ENCODE measurements around the gene FUT8. TPM values are rescaled to one million over a fixed set of nuclear protein-coding genes. Genes with fewer than 3 reads are reported as not detected.
"Not testable (repeated sequence)": the region's sequence is repeated elsewhere in the genome, so short reads cannot be mapped to it uniquely, and the experiment has no call there.

Gene FUT8
- polyA plus RNA-seq, 5 donors = 24.8 to 36.6 (median 31.0) TPM

DNA sequence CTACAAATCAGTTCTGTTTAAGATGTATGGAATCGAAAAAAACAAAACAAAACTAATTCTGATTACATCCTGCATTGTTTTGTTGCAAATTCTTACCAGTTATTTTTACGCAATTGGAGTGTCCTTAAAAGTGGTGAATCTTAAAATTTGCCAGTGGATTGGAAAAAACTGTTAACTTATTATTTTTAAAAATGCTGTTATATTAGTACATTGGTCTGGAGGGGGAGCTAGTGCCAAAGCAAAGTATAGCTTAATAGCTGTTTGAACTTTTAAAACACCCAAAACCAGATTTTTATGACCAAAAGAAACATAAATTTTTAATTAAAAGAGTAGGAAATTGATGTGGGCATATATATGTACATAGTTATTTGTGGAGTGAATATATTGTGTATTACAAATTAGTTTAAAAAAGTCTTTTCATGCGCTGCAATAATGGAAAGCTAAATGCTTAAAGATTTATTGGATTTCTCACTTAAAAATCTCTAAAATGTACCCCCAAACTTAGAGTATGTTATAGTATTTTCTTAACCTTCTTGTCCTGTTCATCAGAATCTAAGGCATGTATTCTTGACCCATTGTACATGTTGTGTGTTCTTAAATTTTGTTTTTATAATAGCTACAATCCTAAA is 2.5 kb downstream of the FUT8 start:
- DNase-seq = no peak

DNA sequence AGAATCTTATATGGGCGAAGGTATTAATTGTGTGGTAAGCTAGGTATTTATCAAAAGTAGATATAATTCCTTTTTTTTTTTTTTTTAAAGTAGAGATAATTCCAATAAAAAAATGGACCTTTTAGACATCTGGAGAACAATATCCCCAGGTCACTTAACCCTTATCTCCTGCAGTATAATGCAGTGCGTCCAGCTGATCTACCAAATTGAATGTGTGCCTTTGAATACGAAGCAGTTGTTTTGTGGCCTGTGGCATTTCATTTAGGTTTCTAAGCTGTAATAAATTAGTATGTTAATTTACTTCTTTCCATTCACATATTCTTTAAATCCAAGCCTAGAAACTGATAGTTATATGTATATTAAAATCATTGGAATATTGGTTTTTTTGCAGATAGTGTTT is 3.1 kb downstream of the FUT8 start:
- no peak for DNase-seq

DNA sequence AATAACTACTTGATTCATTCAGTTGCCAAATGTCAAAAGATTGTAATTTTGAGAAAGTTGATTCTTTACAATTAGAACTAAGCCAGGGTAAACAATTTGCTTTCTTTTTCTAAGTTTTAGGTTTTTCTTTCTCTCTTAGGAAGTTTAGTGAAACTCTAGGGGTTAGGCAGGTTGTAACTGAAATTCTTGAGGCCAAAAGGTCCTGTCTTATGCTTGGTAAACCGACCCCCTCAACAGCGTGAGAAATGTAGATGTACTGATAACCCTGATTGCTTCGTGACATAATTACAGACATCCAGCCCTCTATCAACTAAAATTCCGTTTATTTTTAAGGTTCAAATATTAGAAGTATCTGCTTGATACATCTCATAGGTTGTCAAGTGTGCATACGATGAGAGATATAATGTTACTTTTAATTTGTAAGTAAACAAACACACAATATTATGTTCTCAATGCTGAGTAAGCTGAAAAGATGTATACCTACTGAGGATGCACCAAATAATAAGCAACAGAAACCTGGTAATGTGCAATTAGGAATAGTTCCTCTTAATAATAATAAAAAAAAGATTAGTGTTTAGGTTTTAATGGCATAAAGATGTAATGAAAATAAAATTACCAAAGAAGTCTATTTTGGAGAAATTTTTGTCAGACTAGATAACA is 7.2 kb downstream of the FUT8 start:
- no peak for DNase-seq

DNA sequence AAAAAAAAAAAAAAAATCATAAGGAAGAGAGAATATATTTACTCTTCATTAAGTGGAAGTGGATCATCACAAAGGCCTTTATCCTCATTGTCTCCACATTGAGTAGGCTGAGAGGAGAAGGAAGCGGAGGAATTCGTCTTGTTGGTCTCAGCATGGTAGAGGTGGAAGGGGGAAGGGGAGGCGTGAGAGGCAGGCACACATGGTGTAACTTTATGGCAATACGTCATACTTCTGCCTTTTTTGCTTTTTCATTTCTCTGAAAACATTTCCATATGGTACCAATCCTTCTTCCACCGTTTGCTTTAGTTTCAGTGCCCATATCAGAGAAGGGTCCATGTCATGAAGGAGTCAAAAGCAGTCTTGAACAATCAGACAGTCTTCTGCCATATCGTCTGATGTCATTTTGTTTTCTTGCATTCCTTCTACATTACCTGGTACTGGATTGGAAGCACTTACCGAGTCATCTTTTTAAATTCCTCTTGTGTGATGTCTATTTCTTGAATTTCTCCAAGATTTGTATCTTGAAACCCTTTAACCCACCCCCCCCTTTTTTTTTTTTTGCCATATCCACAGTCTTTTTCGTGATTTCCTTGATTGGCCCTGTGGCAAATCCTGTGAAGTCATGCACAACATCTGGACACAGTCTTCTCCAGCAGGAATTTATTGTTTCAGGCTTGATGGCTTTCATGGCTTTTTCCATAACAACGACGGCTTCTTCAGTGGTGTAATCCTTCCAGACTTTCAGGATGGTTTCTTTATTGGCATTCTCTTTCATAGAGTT is 8.9 kb downstream of the FUT8 start:
- DNase-seq = no peak

DNA sequence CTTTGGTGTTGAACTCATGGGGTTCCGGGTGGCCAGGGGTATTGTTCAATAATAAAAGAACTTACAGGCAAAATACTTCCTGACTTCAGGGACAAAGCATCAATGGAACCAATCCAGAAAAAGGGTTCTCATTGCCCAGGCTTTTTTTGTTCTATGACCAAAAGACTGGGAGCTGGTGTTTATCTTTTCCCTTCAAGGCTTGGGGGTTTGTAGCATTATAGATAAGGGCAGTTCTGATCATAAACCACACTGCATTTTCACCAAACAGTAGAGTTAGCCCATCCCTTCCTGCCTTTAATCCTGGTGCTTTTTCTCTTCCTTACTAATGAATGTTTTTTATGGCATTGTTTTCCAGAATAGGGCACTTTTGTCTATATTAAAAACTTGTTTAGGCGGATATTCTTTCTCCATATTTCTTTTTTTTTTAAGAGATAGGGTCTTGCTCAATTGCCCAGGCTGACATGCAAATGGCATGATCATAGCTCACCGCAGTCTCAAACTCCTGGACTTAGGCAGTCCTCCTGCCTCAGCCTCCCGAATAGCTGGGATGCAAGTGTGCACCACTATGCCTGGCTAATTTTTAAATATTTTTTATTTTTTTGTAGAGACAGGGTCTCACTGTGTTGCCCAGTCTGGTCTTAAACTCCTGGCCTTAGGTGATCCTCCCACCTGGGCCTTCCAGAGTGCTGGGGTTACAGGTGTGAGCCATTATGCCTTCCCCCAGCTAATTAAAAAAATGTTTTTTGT is 9.7 kb downstream of the FUT8 start:
- DNase-seq = no peak

DNA sequence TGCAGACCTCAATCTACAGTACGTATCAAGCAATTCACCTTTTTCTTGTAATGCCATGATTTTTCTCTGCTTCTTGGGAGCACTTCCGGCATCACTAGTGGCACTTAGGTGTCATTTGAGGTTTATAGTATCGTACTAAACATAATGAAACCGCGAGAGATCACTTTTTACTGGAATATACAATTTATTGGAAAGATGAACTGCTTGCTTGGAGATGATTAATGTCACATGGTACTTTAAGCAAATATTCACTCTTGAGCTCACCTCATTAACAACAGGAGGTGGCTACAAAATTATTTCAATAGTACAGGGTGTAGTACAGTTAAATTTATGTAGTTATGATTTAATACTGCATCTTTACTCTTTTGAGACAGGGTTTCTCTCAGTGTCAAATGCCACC is 11.5 kb downstream of the FUT8 start:
- DNase-seq = no peak

DNA sequence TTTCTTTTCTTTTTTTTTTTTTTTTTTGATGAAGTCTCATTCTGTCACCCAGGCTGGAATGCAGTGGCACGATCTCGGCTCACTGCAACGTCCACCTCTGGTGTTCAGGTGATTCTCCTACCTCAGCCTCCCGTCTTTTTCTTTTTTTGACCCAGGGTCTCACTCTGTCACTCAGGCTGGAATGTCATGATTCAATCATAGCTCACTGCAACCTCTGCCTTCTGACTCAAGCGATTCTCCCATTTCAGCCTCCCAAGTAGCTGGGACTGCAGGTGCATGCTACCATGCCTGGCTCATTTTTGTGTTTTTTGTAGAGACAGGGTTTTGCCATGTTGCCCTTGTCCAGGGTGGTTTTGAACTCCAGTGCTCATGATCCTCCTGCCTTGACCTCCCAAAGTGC is 12.0 kb downstream of the FUT8 start:
- no peak for DNase-seq

DNA sequence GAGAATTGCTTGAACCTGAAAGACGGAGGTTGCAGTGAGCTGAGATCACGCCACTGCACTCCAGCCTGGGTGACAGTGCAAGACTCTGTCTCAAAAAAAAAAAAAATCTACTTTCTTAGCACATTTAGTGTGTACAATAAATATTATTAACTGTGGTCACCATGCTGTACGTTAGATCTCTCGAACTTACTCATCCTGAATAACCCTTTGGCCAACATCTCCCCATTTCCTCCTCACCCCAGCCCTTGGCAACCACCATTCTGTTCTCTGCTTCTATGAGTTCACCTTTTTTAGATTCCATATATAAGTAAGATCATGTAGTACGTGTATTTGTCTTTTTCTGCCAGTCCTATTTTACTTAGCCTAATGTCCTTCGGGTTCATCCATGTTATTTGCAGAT is 13.4 kb downstream of the FUT8 start:
- no peak for DNase-seq

DNA sequence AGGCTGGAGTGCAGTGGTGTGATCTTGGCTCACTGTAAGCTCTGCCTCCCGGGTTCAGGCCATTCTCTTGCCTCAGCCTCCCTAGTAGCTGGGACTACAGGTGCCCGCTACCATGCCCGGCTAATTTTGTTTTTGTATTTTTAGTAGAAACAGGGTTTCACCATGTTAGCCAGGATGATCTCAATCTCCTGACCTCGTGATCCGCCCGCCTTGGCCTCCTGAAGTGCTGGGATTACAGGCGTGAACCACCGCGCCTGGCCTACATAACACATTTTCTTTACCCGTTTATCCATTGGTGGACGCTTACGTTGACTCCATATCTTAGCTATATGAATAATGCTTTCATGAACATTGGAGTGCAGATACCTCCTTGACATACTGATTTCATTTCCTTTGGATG is 14.4 kb downstream of the FUT8 start:
- not testable (repeated sequence) for DNase-seq

DNA sequence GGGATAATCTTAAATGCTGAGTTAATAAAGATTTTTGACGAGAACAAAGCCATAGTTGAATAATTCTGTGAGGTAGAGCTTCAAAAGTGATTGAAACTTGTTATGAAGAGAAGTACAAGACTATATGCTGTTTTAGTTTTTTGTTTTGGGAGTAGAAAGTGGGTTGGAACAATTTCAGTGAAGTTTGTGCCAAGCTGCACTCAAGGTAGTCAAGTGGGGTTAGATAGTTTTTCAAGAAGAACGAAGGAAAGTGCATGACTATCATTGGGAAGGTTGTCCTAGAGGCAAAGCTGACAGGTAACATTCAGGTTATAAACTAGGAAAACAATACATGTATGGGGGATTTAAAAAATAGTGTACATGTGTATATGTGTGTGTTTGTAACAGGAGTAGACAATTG is 16.2 kb downstream of the FUT8 start:
- DNase-seq = no peak

DNA sequence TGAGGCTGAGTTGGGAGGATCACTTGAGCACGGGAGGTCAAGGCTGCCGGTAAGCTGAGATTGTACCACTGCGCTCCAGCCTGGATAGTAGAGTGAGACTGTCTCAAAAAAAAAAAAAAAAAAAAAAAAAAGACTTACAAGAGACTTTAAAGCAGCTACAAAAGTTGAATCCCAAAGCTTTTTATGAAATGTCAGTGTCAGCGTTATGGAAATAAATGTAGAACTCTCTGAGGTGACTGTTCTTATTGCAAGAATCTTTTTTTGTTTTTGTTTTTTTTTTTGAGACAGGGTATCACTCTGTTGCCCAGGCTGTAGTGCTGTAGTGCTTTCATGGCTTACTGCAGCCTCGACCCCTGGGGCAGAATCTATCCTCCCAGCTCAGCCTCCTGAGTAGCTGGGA is 17.2 kb downstream of the FUT8 start:
- DNase-seq = no peak

DNA sequence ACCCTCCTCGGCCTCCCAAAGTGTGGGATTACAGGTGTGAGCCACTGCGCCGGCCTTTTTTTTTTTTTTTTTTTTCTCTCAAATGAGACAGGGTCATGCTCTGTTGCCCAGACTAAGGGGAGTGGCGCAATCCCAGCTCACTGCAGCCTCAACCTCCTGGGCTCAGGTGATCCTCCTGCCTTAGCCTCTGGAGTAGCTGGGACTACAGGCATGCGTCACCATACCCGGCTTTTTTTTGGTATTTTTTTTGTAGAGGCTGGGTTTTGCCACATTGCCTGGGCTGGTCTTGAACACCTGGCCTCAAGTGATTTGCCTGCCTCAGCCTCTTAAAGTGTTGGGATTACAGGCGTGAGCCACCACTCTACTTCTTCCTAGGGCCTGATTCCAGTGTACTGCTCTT is 18.7 kb downstream of the FUT8 start:
- DNase-seq = no peak

DNA sequence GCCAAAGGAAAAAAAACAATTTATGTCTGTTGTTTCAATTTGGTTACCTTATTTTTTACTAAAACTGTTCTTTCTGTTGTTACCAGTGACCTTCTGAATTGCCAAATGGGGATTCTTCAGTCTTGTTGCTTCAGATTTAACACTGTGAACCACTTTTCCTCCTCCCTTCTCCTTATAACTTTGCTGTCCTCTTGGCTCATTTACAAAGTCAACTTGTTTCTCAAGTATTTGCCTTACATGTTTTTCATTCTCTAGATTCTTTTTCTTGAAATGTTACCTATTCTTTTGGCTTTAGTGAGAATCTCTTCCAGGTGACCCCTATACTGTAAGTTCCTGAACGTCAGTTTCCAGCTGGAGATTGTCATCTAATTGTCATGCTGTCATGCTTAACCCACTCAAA is 19.4 kb downstream of the FUT8 start:
- DNase-seq = no peak

DNA sequence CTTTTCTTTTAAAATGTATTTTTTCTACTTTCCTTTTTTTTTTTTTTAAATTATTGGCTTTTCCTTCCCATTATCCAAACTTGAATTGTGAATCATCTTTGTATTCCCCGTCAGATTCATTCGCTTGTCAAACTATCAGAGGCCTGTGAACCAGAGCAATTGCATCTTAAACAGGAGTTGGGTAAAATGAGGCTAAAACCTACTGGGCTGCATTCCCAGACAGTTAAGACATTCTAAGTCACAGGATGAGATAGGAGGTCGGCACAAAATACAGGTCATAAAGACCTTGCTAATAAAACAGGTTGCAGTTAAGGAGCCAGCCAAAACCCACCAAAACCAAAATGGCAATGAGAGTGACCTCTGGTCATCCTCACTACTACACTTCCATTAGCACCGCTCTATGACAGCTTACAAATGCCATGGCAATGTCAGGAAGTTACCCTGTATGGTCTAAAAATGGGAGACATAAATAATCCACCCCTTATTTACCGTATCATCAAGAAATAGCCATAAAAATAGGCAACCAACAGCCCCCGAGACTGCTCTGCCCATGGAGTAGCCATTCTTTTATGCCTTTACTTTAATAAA is 19.9 kb downstream of the FUT8 start:
- DNase-seq = no peak

DNA sequence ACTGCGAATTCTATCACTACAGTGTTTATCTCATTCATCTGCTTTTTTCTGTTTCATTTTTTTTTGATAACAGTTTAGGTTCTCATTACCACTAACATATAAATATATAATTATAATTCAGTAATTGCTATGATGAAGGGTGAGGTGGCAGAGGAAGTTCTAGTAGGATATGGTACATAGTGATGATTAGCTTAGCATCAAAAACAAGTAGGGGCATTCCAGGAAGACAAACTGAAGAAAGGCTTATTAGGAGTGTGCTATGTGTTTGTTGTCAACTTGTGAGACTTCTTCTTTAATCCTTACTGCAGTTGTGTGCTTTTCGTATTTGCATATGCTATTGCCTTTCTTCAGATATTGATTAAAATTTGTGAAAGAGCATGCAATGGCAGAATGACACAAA is 20.6 kb downstream of the FUT8 start:
- no peak for DNase-seq

DNA sequence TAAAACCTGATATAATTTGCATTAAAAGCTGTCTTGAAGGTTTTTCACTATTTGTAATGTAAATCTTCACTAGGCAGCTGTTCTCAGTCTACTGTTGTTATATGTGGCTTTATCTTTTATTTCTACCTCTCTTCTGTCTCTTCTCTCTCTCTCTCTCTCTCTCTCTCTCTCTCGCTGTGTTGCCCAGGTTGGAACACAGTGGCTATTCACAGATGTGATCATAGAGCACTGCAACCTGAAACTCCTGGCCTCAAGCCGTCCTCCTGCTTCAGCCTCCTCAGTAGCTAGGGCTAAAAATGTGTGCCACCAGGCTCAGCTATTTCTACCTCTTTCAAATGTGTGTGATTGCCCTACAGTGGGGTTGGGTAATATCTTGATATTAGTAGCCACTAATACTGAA is 21.1 kb downstream of the FUT8 start:
- no peak for DNase-seq

DNA sequence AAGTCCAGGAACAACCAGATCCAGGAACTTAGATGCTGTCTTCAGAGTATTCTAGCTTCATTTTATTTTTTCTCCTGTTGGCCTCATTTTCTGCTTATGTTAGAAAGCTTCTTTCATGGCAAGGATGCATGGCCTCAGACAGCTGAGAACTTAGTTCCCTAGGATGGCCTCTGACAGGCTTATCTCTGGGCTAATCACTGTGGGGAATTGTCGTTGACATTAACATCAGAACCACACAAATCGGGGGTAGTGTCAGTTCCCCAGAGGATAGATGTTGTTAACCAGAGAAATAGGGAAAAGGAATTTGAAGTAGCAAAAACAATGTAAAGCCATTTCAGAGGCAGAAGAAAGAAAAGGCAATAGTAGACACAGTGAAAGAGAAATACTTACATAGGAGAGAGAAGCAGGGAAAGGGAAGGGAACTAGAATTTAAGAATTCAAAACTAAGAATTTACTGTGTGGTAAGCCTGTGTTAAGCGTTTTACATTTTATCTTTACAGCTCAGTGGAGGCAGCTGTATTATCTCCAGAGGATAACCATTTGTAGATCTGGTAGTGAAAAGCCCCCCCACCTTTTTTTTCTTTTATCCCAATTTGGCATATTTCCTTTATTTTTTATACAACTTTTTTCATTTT is 21.8 kb downstream of the FUT8 start:
- no peak for DNase-seq

DNA sequence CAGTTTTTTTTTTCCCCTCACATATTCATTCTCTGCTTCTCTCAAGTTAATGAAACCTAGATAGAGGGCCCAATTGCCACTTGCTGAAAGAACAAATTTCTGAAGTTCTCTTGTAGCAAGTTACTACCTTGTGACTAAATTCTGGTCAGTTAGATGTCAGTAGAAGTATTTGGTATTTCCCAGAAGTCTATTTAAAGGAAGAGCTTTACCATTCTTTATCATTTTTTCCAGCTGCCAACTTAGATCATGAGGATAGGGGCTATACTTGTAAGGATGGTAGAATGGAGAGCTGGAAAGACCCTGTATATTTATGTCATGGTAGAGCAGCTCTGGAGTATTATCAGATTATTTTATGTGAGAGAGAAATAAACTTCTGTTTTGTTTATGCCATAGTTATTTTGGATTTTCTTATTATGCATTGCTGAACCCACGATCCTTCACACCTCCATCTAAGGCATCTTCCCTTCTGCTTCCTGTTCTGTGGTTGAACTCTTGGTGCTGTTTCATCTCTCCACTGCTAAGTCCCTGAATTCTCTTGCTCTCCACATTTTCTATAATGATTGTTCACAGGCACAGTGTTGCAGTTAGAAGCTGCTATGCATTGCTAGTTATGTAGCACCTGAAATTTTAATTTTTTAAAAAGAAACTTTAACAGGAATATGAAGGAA is 25.9 kb downstream of the FUT8 start:
- no peak for DNase-seq

DNA sequence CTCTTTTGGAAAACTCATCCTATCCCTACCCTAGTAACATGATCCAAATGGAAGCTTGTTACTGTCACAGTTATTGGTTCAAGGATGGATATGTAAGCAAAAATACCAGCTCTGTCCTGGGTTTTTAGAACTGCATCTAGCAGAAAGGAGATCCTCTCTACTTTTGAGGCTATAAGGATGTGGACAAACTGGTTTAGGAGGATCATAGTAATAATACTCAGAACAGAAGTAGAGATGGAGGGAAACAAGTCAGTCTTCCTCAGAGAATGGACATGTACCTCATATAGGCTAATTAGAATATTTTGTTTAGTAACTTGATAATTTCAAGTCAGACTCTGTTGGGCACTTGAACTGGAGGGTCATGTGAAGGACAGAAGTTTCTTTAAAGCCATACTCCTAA is 26.6 kb downstream of the FUT8 start:
- no peak for DNase-seq

DNA sequence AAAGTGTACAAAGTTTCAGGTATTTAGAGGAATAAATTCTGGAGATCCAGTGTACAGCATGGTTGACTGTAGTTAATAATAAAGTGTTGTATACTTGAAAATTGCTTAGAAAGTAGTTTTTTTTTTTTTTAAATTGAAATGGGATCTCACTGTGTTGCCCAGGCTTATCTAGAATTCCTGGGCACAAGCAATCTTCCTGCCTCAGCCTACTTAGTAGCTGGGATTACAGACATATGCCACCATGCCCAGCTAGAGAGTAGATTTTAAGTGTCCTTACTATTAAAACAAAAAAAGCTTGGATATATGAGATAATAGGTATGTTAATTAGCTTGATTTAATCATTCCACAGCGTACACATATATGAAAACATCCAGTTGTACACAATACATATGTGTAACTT is 27.7 kb downstream of the FUT8 start:
- DNase-seq = no peak

DNA sequence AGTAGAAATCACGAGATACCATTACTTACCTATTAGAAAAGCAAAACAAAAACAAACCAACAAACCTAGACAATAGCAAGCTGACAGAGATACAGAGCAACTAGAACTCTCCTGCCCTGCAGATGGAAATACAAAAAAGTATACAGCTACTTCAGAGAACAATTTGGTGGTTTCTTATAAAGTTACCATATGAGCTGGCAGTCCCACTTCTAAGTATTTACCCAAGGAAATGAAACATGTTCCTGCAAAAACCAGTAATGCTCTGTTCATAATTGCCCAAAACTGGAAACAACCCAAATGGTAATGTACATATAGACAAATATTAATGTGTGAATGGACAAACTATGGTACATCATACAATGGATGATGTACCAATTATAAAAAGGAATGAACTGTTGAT is 31.7 kb downstream of the FUT8 start:
- no peak for DNase-seq
